IMR-90 (cell line): ENCODE results near the gene PHIP. TPM values are rescaled to one million over a fixed set of nuclear protein-coding genes. Genes with fewer than 3 reads are reported as not detected.

ENCODE experiments used
- ATAC-seq: fragments of 200-7000 bp; cut with Tn5 transposase; 2 replicates; pipeline ENCODE4 v1.9.1; 2020; ENCODE audit warnings: low read depth, mild to moderate bottlenecking, moderate library complexity
- BruUV-seq: library from RNA; stranded (reverse); fragments of 400-500 nt; replicated peaks from 2 replicates; lab custom pipeline; 2021; lab: Mats Ljungman, UMichigan
- CTCF ChIA-PET: fragments of 300-600 bp; formaldehyde crosslinking; extraction: SDS; loops from one replicate; lab custom pipeline; 2021; ENCODE audit warnings: antibody characterized with exemption; lab: Yijun Ruan, JAX
- POLR2A ChIA-PET: fragments of 300-600 bp; sonication (Branson Sonifier 250); formaldehyde crosslinking; loops from one replicate; lab custom pipeline; 2022; ENCODE audit warnings: antibody characterized with exemption; ENCODE audit not compliant: unreplicated experiment; lab: Charles Lee
- DNase-seq: peaks from one replicate; pipeline ENCODE4 v3.0.0; 2013
- H2AFZ ChIP-seq: replicated peaks from 2 replicates; pipeline ENCODE3; 2013; ENCODE audit warnings: low read length, mild to moderate bottlenecking; ENCODE audit not compliant: poor library complexity
- H2AK5ac ChIP-seq: 2 replicates; pipeline ENCODE4 v1.6.1; 2013; ENCODE audit warnings: low read depth, low read length, inconsistent platforms
- H2AK9ac ChIP-seq: replicated peaks from 2 replicates; pipeline ENCODE3; 2013; ENCODE audit warnings: mild to moderate bottlenecking, low read depth, low read length, moderate library complexity; ENCODE audit not compliant: poor library complexity
- H2BK120ac ChIP-seq: 2 replicates; pipeline ENCODE4 v1.6.1; 2013; ENCODE audit warnings: low read depth, low read length, inconsistent platforms
- H2BK15ac ChIP-seq: 3 replicates; pipeline ENCODE4 v1.6.1; 2013; ENCODE audit warnings: low read depth, low read length, inconsistent platforms
- H2BK20ac ChIP-seq: 2 replicates; pipeline ENCODE4 v1.6.1; 2013; ENCODE audit warnings: low read depth, mild to moderate bottlenecking, inconsistent platforms, low read length, moderate library complexity
- H2BK5ac ChIP-seq: 2 replicates; pipeline ENCODE4 v1.6.1; 2013; ENCODE audit warnings: mild to moderate bottlenecking, low read depth, low read length, inconsistent platforms; ENCODE audit not compliant: poor library complexity, severe bottlenecking
- H3K14ac ChIP-seq: replicated peaks from 2 replicates; pipeline ENCODE4 v1.6.1; 2013; ENCODE audit warnings: low read depth, low read length, inconsistent platforms
- H3K18ac ChIP-seq: 2 replicates; pipeline ENCODE4 v1.6.1; 2013; ENCODE audit warnings: low read depth, low read length, control low read depth
- H3K23ac ChIP-seq: 2 replicates; pipeline ENCODE4 v1.6.1; 2013; ENCODE audit warnings: low read depth, low read length, inconsistent platforms
- H3K27ac ChIP-seq: 2 replicates; pipeline ENCODE4 v1.5.1; 2013; ENCODE audit warnings: mild to moderate bottlenecking, control low read depth, low read length; ENCODE audit not compliant: insufficient read depth
- H3K27me3 ChIP-seq: 2 replicates; pipeline ENCODE4 v1.6.1; 2013; ENCODE audit warnings: low read length; ENCODE audit not compliant: control insufficient read depth, insufficient read depth
- H3K36me3 ChIP-seq: 2 replicates; pipeline ENCODE4 v1.6.1; 2013; ENCODE audit warnings: low read length, mixed read lengths; ENCODE audit not compliant: control insufficient read depth, insufficient read depth
- H3K4ac ChIP-seq: 2 replicates; pipeline ENCODE4 v1.6.1; 2013; ENCODE audit warnings: low read depth, low read length, inconsistent platforms
- H3K4me1 ChIP-seq: 2 replicates; pipeline ENCODE4 v1.6.1; 2013; ENCODE audit warnings: low read length, mixed read lengths; ENCODE audit not compliant: control insufficient read depth, insufficient read depth
- H3K4me2 ChIP-seq: 2 replicates; pipeline ENCODE4 v1.6.1; 2013; ENCODE audit warnings: low read depth, mild to moderate bottlenecking, control low read depth, low read length, moderate library complexity
- H3K4me3 ChIP-seq: 2 replicates; pipeline ENCODE4 v1.5.1; 2013; ENCODE audit warnings: low read depth, mild to moderate bottlenecking, control low read depth, low read length, moderate library complexity; ENCODE audit not compliant: insufficient read depth
- H3K56ac ChIP-seq: 2 replicates; pipeline ENCODE4 v1.6.1; 2013; ENCODE audit warnings: low read length, inconsistent platforms; ENCODE audit not compliant: insufficient read depth; ENCODE audit errors: extremely low read depth
- H3K79me1 ChIP-seq, 2 experiments: 2 replicates each; pipeline ENCODE4 v1.6.1; 2013; ENCODE audit warnings: low read length in 2 of 2, inconsistent platforms in 1 of 2, low read depth in 1 of 2
- H3K9ac ChIP-seq: 2 replicates; pipeline ENCODE4 v1.6.1; 2013; ENCODE audit warnings: low read depth, low read length, control low read depth
- H3K9me1 ChIP-seq: 2 replicates; pipeline ENCODE4 v1.6.1; 2013; ENCODE audit warnings: low read length, inconsistent platforms; ENCODE audit not compliant: insufficient read depth
- H3K9me3 ChIP-seq: 2 replicates; pipeline ENCODE4 v1.6.1; 2013; ENCODE audit warnings: low read length; ENCODE audit not compliant: control insufficient read depth, insufficient read depth
- H4K20me1 ChIP-seq: 2 replicates; pipeline ENCODE4 v1.6.1; 2013; ENCODE audit warnings: low read length, inconsistent platforms; ENCODE audit not compliant: insufficient read depth
- H4K5ac ChIP-seq: 2 replicates; pipeline ENCODE4 v1.6.1; 2013; ENCODE audit warnings: mild to moderate bottlenecking, low read depth, low read length, control low read depth
- H4K8ac ChIP-seq, 2 experiments: 2 replicates each; pipeline ENCODE4 v1.6.1; 2013; ENCODE audit warnings: low read depth in 2 of 2, low read length in 2 of 2, control low read depth in 1 of 2, inconsistent platforms in 1 of 2
- H4K91ac ChIP-seq: 2 replicates; pipeline ENCODE4 v1.6.1; 2013; ENCODE audit warnings: low read depth, low read length, inconsistent platforms; ENCODE audit not compliant: insufficient read depth
- BHLHE40 ChIP-seq: fragments of 150-350 bp; IDR thresholded peaks from 2 replicates; pipeline ENCODE4 v1.6.1; 2016; ENCODE audit warnings: mild to moderate bottlenecking, low read depth, low read length
- CEBPB ChIP-seq: IDR thresholded peaks from 2 replicates; pipeline ENCODE4 v1.6.1; 2012; ENCODE audit warnings: low read depth, low read length, improper control_type of control experiment
- CHD1 ChIP-seq: IDR thresholded peaks from 2 replicates; pipeline ENCODE4 v1.6.1; 2012; ENCODE audit warnings: low read depth, low read length, improper control_type of control experiment
- ELK1 ChIP-seq: fragments of 150-350 bp; IDR thresholded peaks from 2 replicates; pipeline ENCODE4 v1.6.1; 2016; ENCODE audit warnings: low read depth, mild to moderate bottlenecking, low read length, moderate library complexity, borderline replicate concordance
- FOS ChIP-seq: fragments of 150-350 bp; IDR thresholded peaks from 2 replicates; pipeline ENCODE4 v1.6.1; 2016; ENCODE audit warnings: low read depth, low read length
- MAZ ChIP-seq: IDR thresholded peaks from 2 replicates; pipeline ENCODE4 v1.6.1; 2012; ENCODE audit warnings: low read depth, mild to moderate bottlenecking, low read length, improper control_type of control experiment, moderate library complexity, borderline replicate concordance
- MXI1 ChIP-seq: IDR thresholded peaks from 2 replicates; pipeline ENCODE4 v1.6.1; 2012; ENCODE audit warnings: low read depth, mild to moderate bottlenecking, low read length, moderate library complexity, borderline replicate concordance
- NFE2L2 ChIP-seq: fragments of 150-350 bp; IDR thresholded peaks from 2 replicates; pipeline ENCODE4 v1.6.1; 2016; ENCODE audit warnings: low read depth, mild to moderate bottlenecking, low read length
- POLR2A ChIP-seq: IDR thresholded peaks from 2 replicates; pipeline ENCODE4 v1.6.1; 2012; ENCODE audit warnings: mild to moderate bottlenecking, low read depth, low read length
- RAD21 ChIP-seq: IDR thresholded peaks from 2 replicates; pipeline ENCODE4 v1.6.1; 2012; ENCODE audit warnings: low read length, improper control_type of control experiment
- RCOR1 ChIP-seq: IDR thresholded peaks from 2 replicates; pipeline ENCODE4 v1.6.1; 2012; ENCODE audit warnings: mild to moderate bottlenecking, low read length, improper control_type of control experiment; ENCODE audit not compliant: insufficient replicate concordance
- RFX5 ChIP-seq: IDR thresholded peaks from 2 replicates; pipeline ENCODE4 v1.8.0; 2012; ENCODE audit warnings: low read depth, mild to moderate bottlenecking, low read length, moderate library complexity
- SMC3 ChIP-seq: fragments of 150-350 bp; IDR thresholded peaks from 2 replicates; pipeline ENCODE4 v1.6.1; 2016; ENCODE audit warnings: low read depth, mild to moderate bottlenecking, antibody characterized with exemption, low read length, moderate library complexity
- USF2 ChIP-seq: fragments of 150-350 bp; IDR thresholded peaks from 2 replicates; pipeline ENCODE4 v1.6.1; 2017; ENCODE audit warnings: mild to moderate bottlenecking, antibody characterized with exemption, low read length, low read depth
- dilution Hi-C: fragments of 300-500 bp; cut with HindIII; formaldehyde crosslinking; loops from one replicate; pipeline ENCODE4 v1.14.3; 2018; ENCODE audit warnings: low sequenced_read_pairs; ENCODE audit not compliant: unreplicated experiment
- in situ Hi-C: fragments of 300-500 bp; cut with MboI; formaldehyde crosslinking; loops from 3 replicates; pipeline ENCODE4 v1.14.3; 2019; ENCODE audit warnings: low sequenced_read_pairs, inconsistent platforms, mixed read lengths
- intact Hi-C: fragments of 100-400 bp; cut with micrococcal nuclease; formaldehyde crosslinking; loops from 2 replicates; pipeline ENCODE4 v1.10.0; 2022
- polyA plus RNA-seq, 3 experiments: library from polyadenylated mRNA; depleted of rRNA; stranded (reverse); fragments of >200 nt; gene quantifications; 2 replicates each; pipeline ENCODE4 v1.2.3, GENCODE V29; 2012; ENCODE audit warnings: low replicate concordance in 1 of 3
- total RNA-seq: library from RNA; depleted of rRNA; stranded (reverse); fragments of >200 nt; gene quantifications from 2 replicates; pipeline ENCODE4 v1.2.3, GENCODE V29; 2012

PHIP gene
- total and polyA plus RNA-seq, 2 of the 4 experiments (the other 2 are of a cell fraction): 3.4 to 20.4 TPM

GRCh38 chr6:79071547-79071946 is 6.5 kb downstream of the PHIP start:
- ATAC-seq: no peak
- H3K9me3 ChIP-seq: no peaks in the 10 kb centered on the region
- no peak overlapping the region for H2AFZ ChIP-seq
- no peaks in the 10 kb centered on the region for H3K27me3 ChIP-seq
- H3K79me1 ChIP-seq: peaks cover 17 to 39% of the 10 kb centered on the region in 2 experiments; a peak in 3 of 4 replicates
- no peak overlapping the region for H2BK5ac ChIP-seq
- ChIA-PET POLR2A (no interaction called here), CTCF (no interaction called here)
- H2BK15ac ChIP-seq: no peak overlapping the region
- dilution Hi-C loops (no loop called here), intact Hi-C loops (loop anchor here (5.0 to 10.0 kb wide), 3 partner anchors 39 to 1607 kb away; partner anchors contain the start of gene HTR1B), in situ Hi-C loops (no loop called here)
- no peak overlapping the region for H3K9ac ChIP-seq
- H4K20me1 ChIP-seq: no peaks in the 10 kb centered on the region; the same call in 1 of the 2 replicates
- no peak overlapping the region for H4K8ac ChIP-seq
- H4K91ac ChIP-seq: no peak overlapping the region
- H4K5ac ChIP-seq: no peak overlapping the region
- TF ChIP-seq MAZ (no peak), USF2 (no peak), SMC3 (no peak), RCOR1 (no peak), MXI1 (no peak), ELK1 (no peak), CHD1 (no peak), BHLHE40 (no peak), RAD21 (no peak), FOS (no peak), CEBPB (no peak), NFE2L2 (no peak), RFX5 (no peak), POLR2A (no peak)
- H3K4me1 ChIP-seq: peaks cover 8% of the 10 kb centered on the region
- no peak overlapping the region for H3K18ac ChIP-seq
- H3K56ac ChIP-seq: no peak overlapping the region
- H3K4ac ChIP-seq: no peak overlapping the region
- no peak overlapping the region for H2AK9ac ChIP-seq
- no peak for DNase-seq
- BruUV-seq: no TSS peak
- H3K27ac ChIP-seq: no peak overlapping the region
- H3K4me2 ChIP-seq: no peak overlapping the region
- H2BK20ac ChIP-seq: no peak overlapping the region
- H3K4me3 ChIP-seq: no peak overlapping the region
- H3K14ac ChIP-seq: no peak overlapping the region
- H3K23ac ChIP-seq: no peak overlapping the region
- H3K9me1 ChIP-seq: no peaks in the 10 kb centered on the region
- H3K36me3 ChIP-seq: no peaks in the 10 kb centered on the region
- H2BK120ac ChIP-seq: no peak overlapping the region
- H2AK5ac ChIP-seq: no peak overlapping the region
